ENCODE data around the gene MAPKBP1.

GRCh38 chr15:41849204-41849603, 74.9 kb downstream of the MAPKBP1 start:
- TF ChIP-seq POLR2A (IDR thresholded peaks at IDR 0.05; ENCODE audit: low read length) (no peak), GATA1 (IDR thresholded peaks at IDR 0.05; ENCODE audit: low read depth, low read length) (no peak)

Measured in erythroblast (primary cell).